HFF-Myc (cell line): Measurements from ENCODE around the gene CHAF1A.
A peak's percentile ranks its signal among the peaks of the same experiment; 100 is the strongest.

ENCODE experiments used
- DNase-seq: peaks from one replicate; pipeline ENCODE4 v3.0.0-alpha.2; 2011; ENCODE audit warnings: low read depth; ENCODE audit errors: extremely low read depth
- H3K4me3 ChIP-seq: replicated peaks from 2 replicates; pipeline ENCODE4 v1.5.1; 2011; ENCODE audit warnings: low read depth, mild to moderate bottlenecking, control low read depth, low read length
- CTCF ChIP-seq: IDR thresholded peaks from 2 replicates; pipeline ENCODE4 v1.5.1; 2012; ENCODE audit warnings: mild to moderate bottlenecking, low read depth, low read length, control low read depth; ENCODE audit errors: missing control alignments

The CHAF1A gene

GRCh38 chr19:4367336-4367723 lies 35.1 kb upstream of the CHAF1A start:
- no peak overlapping the region for H3K4me3 ChIP-seq
- no peak for DNase-seq
- TF ChIP-seq CTCF = no peak

- no peak for TF ChIP-seq CTCF
- DNase-seq = no peak
- H3K4me3 ChIP-seq = no peak overlapping the region
Observed at GRCh38 chr19:4367781-4368127, 34.7 kb upstream of the CHAF1A start.

GRCh38 chr19:4368128-4368820 lies 34.2 kb upstream of the CHAF1A start:
- no peak for DNase-seq
- no peak for TF ChIP-seq CTCF
- no peak overlapping the region for H3K4me3 ChIP-seq

- no peak overlapping the region for H3K4me3 ChIP-seq
- no peak for DNase-seq
- TF ChIP-seq CTCF = no peak
Observed at GRCh38 chr19:4369109-4369887, 33.1 kb upstream of the CHAF1A start.

GRCh38 chr19:4369888-4370260 lies 32.6 kb upstream of the CHAF1A start:
- no peak for DNase-seq
- TF ChIP-seq CTCF = peak; percentile 45
- no peak overlapping the region for H3K4me3 ChIP-seq

GRCh38 chr19:4370418-4371041 lies 31.9 kb upstream of the CHAF1A start:
- TF ChIP-seq CTCF = no peak
- no peak overlapping the region for H3K4me3 ChIP-seq
- no peak for DNase-seq
